GM12878 (cell line): Measurements from ENCODE around the gene TXNDC16.

Experiments used
- CBFB ChIP-seq: IDR thresholded peaks from 2 replicates; pipeline ENCODE4 v1.6.1; 2016; ENCODE audit warnings: antibody characterized with exemption, low read depth
- EP300 ChIP-seq, 2 experiments: fragments of 150-350 bp in 1 of 2; IDR thresholded peaks; 2 replicates each; pipeline ENCODE4 v1.6.1; 2011 to 2012; ENCODE audit warnings: low read depth in 2 of 2, low read length in 2 of 2, borderline replicate concordance in 1 of 2, improper control_type of control experiment in 1 of 2, inconsistent platforms in 1 of 2; ENCODE audit not compliant: control insufficient read depth in 1 of 2
- POLR2A ChIP-seq: IDR thresholded peaks from 2 replicates; pipeline ENCODE4 v1.6.1; 2011; ENCODE audit warnings: low read depth, mild to moderate bottlenecking, low read length
- SMC3 ChIP-seq: IDR thresholded peaks from 2 replicates; pipeline ENCODE4 v1.6.1; 2011; ENCODE audit warnings: low read length, improper control_type of control experiment, borderline replicate concordance
- ZNF274 ChIP-seq: IDR thresholded peaks from one replicate; pipeline ENCODE4 v1.8.0; 2011; ENCODE audit not compliant: insufficient read length, insufficient read depth
- TF ChIP-seq, protein P1 (sequence below), 3 experiments: IDR thresholded peaks in 2 of 3; conservative IDR thresholded peaks in 1 of 3; 2 replicates each; pipeline ENCODE4 v1.5.1; 2011; ENCODE audit warnings: low read depth in 3 of 3, low read length in 3 of 3, mild to moderate bottlenecking in 3 of 3, control low read depth in 2 of 3, moderate library complexity in 2 of 3, inconsistent platforms in 1 of 3, mixed read lengths in 1 of 3; ENCODE audit not compliant: control insufficient read depth in 2 of 3, insufficient read depth in 1 of 3; ENCODE audit errors: extremely low read depth in 1 of 3

DNA sequence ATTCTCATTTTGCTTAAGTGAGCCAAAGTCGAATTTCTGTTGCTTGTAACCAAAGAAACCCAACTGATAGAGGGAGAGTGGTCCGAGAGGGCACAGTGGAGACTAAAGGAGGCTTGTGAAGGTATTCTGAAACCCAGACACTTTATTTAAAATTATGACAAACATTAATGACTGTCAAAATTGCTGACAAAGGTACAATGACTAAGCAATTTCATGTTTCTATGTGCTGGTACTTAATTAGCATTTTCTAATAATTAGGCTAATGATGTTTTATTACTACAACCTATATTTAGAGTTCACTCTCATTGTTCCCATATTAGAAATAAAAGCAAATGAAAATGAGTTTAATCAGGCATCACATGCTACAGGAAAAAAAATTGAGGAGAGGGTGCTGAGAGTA is 121.8 kb downstream of the TXNDC16 start:
- no peak for TF ChIP-seq SMC3
- TF ChIP-seq, protein P1, sequence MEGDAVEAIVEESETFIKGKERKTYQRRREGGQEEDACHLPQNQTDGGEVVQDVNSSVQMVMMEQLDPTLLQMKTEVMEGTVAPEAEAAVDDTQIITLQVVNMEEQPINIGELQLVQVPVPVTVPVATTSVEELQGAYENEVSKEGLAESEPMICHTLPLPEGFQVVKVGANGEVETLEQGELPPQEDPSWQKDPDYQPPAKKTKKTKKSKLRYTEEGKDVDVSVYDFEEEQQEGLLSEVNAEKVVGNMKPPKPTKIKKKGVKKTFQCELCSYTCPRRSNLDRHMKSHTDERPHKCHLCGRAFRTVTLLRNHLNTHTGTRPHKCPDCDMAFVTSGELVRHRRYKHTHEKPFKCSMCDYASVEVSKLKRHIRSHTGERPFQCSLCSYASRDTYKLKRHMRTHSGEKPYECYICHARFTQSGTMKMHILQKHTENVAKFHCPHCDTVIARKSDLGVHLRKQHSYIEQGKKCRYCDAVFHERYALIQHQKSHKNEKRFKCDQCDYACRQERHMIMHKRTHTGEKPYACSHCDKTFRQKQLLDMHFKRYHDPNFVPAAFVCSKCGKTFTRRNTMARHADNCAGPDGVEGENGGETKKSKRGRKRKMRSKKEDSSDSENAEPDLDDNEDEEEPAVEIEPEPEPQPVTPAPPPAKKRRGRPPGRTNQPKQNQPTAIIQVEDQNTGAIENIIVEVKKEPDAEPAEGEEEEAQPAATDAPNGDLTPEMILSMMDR (IDR thresholded peaks at IDR 0.05 in 2 of 3, conservative IDR thresholded peaks at IDR 0.05 in 1 of 3; ENCODE audit: control insufficient read depth in 2 of 3, extremely low read depth in 1 of 3, insufficient read depth in 1 of 3, low read depth in 3 of 3, low read length in 3 of 3), result no peak
- no peak for TF ChIP-seq ZNF274
- TF ChIP-seq POLR2A, result no peak
- no peak for TF ChIP-seq CBFB
- TF ChIP-seq EP300 (IDR thresholded peaks at IDR 0.05; ENCODE audit: borderline replicate concordance in 1 of 2, control insufficient read depth in 1 of 2, low read depth in 2 of 2, low read length in 2 of 2), result no peak
